DND-41 (cell line): ENCODE measurements around the gene BDNF.

Source experiments
- EZH2 ChIP-seq: IDR thresholded peaks from 3 replicates; pipeline ENCODE4 v1.6.1; 2012; ENCODE audit warnings: borderline replicate concordance, low read depth, mild to moderate bottlenecking, moderate library complexity, low read length, inconsistent platforms; ENCODE audit not compliant: severe bottlenecking
- TF ChIP-seq, protein P1 (sequence below): IDR thresholded peaks from 2 replicates; pipeline ENCODE4 v1.5.1; 2012; ENCODE audit warnings: borderline replicate concordance, low read length, moderate library complexity, mild to moderate bottlenecking; ENCODE audit not compliant: poor library complexity, severe bottlenecking; ENCODE audit errors: extremely low read depth

DNA sequence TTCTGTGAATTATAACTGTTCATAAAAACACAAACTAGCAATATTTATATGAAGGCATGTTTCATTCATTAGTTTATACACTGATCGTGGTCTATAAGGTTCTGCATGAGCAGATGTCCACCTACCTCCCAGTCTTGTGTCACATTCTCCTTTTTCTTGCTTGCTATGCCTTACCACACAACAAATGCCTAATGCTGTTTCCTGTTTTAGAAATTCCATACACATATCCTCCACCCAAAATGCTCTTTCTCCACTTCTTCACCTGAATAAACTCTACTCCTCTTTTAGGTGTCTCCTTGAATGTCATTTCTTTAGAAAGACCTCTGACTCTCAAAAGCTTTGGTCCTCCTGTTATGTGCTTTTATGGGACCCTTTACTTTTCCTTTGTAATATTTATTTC lies 88.9 kb downstream of the BDNF start:
- TF ChIP-seq, protein P1, sequence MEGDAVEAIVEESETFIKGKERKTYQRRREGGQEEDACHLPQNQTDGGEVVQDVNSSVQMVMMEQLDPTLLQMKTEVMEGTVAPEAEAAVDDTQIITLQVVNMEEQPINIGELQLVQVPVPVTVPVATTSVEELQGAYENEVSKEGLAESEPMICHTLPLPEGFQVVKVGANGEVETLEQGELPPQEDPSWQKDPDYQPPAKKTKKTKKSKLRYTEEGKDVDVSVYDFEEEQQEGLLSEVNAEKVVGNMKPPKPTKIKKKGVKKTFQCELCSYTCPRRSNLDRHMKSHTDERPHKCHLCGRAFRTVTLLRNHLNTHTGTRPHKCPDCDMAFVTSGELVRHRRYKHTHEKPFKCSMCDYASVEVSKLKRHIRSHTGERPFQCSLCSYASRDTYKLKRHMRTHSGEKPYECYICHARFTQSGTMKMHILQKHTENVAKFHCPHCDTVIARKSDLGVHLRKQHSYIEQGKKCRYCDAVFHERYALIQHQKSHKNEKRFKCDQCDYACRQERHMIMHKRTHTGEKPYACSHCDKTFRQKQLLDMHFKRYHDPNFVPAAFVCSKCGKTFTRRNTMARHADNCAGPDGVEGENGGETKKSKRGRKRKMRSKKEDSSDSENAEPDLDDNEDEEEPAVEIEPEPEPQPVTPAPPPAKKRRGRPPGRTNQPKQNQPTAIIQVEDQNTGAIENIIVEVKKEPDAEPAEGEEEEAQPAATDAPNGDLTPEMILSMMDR: no peak
- TF ChIP-seq EZH2: no peak
